Keratinocyte (primary cell): Measurements from ENCODE around the gene UMODL1. TPM values are rescaled to one million over a fixed set of nuclear protein-coding genes. Genes with fewer than 3 reads are reported as not detected.

ENCODE experiments used
- DNase-seq: peaks from one replicate; pipeline ENCODE4 v3.0.0-alpha.2; 2011; ENCODE audit warnings: low read depth, missing footprints, low spot score
- FAIRE-seq: peaks from 2 replicates; lab custom pipeline; 2011; peaks lifted over from hg19 to GRCh38; lab: Jason Lieb, UNC
- H2AFZ ChIP-seq: 2 replicates; pipeline ENCODE4 v1.6.0; 2012; ENCODE audit warnings: low read length, control low read depth, inconsistent platforms; ENCODE audit not compliant: control insufficient read depth
- H3K27ac ChIP-seq: 2 replicates; pipeline ENCODE4 v1.5.1; 2011; ENCODE audit warnings: low read length; ENCODE audit not compliant: control insufficient read depth, insufficient read depth
- H3K27me3 ChIP-seq: 3 replicates; pipeline ENCODE4 v1.6.0; 2011; ENCODE audit warnings: low read length; ENCODE audit not compliant: control insufficient read depth, insufficient read depth; ENCODE audit errors: extremely low read depth
- H3K36me3 ChIP-seq, 2 experiments: 2 replicates in 1 of 2; 3 replicates in 1 of 2; pipeline ENCODE4 v1.5.1; 2011; ENCODE audit warnings: low read length in 2 of 2, mild to moderate bottlenecking in 1 of 2; ENCODE audit not compliant: control insufficient read depth in 2 of 2, insufficient read depth in 2 of 2; ENCODE audit errors: extremely low read depth in 1 of 2
- H3K4me1 ChIP-seq: 3 replicates; pipeline ENCODE4 v1.5.1; 2011; ENCODE audit warnings: low read length; ENCODE audit not compliant: control insufficient read depth, insufficient read depth; ENCODE audit errors: extremely low read depth
- H3K4me2 ChIP-seq: 3 replicates; pipeline ENCODE4 v1.6.0; 2011; ENCODE audit warnings: low read depth, low read length; ENCODE audit not compliant: control insufficient read depth, insufficient read depth; ENCODE audit errors: extremely low read depth
- H3K4me3 ChIP-seq, 3 experiments: fragments of 200-600 bp in 1 of 3; sonication (generic) in 1 of 3; 2 replicates in 2 of 3; 3 replicates in 1 of 3; pipeline ENCODE4 v1.5.1; 2011 to 2016; ENCODE audit warnings: low read length in 3 of 3, mild to moderate bottlenecking in 3 of 3, control low read depth in 2 of 3, inconsistent platforms in 1 of 3, low read depth in 1 of 3, mixed read lengths in 1 of 3, mixed run types in 1 of 3, moderate library complexity in 1 of 3; ENCODE audit not compliant: control insufficient read depth in 2 of 3, insufficient read depth in 2 of 3; ENCODE audit errors: extremely low read depth in 1 of 3
- H3K79me2 ChIP-seq: 2 replicates; pipeline ENCODE4 v1.6.0; 2012; ENCODE audit warnings: low read length; ENCODE audit not compliant: control insufficient read depth, insufficient read depth
- H3K9ac ChIP-seq: 3 replicates; pipeline ENCODE4 v1.6.0; 2011; ENCODE audit warnings: low read length; ENCODE audit not compliant: control insufficient read depth, insufficient read depth; ENCODE audit errors: extremely low read depth
- H3K9me1 ChIP-seq: 3 replicates; pipeline ENCODE4 v1.6.0; 2011; ENCODE audit warnings: low read length; ENCODE audit not compliant: control insufficient read depth, insufficient read depth; ENCODE audit errors: extremely low read depth
- H3K9me3 ChIP-seq: 2 replicates; pipeline ENCODE4 v1.5.1; 2012; ENCODE audit warnings: low read depth, low read length; ENCODE audit not compliant: control insufficient read depth
- H4K20me1 ChIP-seq: 3 replicates; pipeline ENCODE4 v1.6.0; 2011; ENCODE audit warnings: low read length; ENCODE audit not compliant: control insufficient read depth, insufficient read depth; ENCODE audit errors: extremely low read depth
- EZH2 ChIP-seq: IDR thresholded peaks from one replicate; pipeline ENCODE4 v1.6.1; 2012; ENCODE audit warnings: inconsistent platforms, mild to moderate bottlenecking, low read length, moderate library complexity
- dilution Hi-C: fragments of 300-500 bp; cut with MboI; formaldehyde crosslinking; loops from one replicate; pipeline ENCODE4 v1.7.0; 2020; ENCODE audit warnings: low sequenced_read_pairs; ENCODE audit not compliant: extremely low pct_ligation_motif_present
- polyA plus RNA-seq, 5 experiments: library from polyadenylated mRNA; depleted of rRNA in 3 of 5; stranded (reverse) in 3 of 5; stranded (forward) in 1 of 5; unstranded in 1 of 5; fragments of >200 nt; gene quantifications; 1 replicate in 1 of 5; 2 replicates in 3 of 5; 3 replicates in 1 of 5; pipeline versions ENCODE4 v1.2.1 to v1.2.3, GENCODE V29; 2011 to 2012; ENCODE audit warnings: missing spikeins in 2 of 5, low read depth in 1 of 5, low replicate concordance in 1 of 5
- TF ChIP-seq, protein P1 (sequence below), 3 experiments: IDR thresholded peaks in 1 of 3; conservative IDR thresholded peaks in 1 of 3; optimal IDR thresholded peaks in 1 of 3; 2 replicates in 2 of 3; 3 replicates in 1 of 3; pipeline versions ENCODE3 to v1.5.1; 2011; ENCODE audit warnings: low read length in 3 of 3, mild to moderate bottlenecking in 3 of 3, moderate library complexity in 2 of 3, control low read depth in 1 of 3, inconsistent platforms in 1 of 3; ENCODE audit not compliant: insufficient read depth in 2 of 3; ENCODE audit errors: extremely low read depth in 1 of 3

UMODL1 gene
- polyA plus RNA-seq, 1 donor (not counting 4 experiments of a cell fraction or from before 2014, with no cell fraction given): 0.03 TPM

DNA sequence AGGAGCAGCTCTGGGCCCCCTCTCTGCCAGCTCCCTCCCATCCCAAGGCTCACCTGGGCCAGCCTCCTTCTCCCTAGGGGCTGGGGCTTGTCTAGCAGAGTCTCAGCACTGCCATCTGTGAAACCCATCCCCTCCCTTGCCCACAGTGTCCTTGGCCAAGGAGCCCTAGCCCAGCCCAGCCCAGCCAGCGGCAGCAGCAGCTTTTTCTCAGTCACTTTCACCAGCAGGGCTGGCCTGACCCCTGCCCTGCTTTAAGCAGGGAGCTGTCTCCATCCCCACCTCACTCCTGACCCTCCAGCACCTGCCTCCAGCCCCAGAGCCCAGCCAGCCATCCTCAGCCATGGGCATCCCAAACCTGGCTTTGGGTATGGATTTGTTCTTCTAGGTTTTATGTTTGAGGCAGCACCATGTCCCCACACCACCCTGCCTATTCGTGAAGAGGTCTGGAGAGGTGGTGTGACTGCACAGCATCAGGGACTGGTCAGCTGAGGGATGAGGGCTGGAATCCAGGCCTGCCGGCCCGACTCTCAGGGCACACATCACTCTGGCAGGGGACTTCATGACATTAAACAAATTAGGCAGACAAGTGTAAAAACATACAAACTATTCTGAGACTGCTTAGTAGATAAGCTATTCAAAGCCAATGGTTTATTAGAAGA, 111.7 kb downstream of the UMODL1 start:
- no peak for DNase-seq
- no peaks in the 10 kb centered on the region for H3K9me1 ChIP-seq
- no peaks in the 10 kb centered on the region for H3K9me3 ChIP-seq
- no peaks in the 10 kb centered on the region for H4K20me1 ChIP-seq
- no peak overlapping the region for H3K4me2 ChIP-seq
- H2AFZ ChIP-seq: no peak overlapping the region
- no peak overlapping the region for H3K4me3 ChIP-seq
- no peak for FAIRE-seq
- no peaks in the 10 kb centered on the region for H3K36me3 ChIP-seq
- H3K27ac ChIP-seq: no peak overlapping the region
- no peaks in the 10 kb centered on the region for H3K27me3 ChIP-seq
- dilution Hi-C loops: no loop called here
- H3K79me2 ChIP-seq: no peaks in the 10 kb centered on the region
- no peak overlapping the region for H3K9ac ChIP-seq
- no peaks in the 10 kb centered on the region for H3K4me1 ChIP-seq
- no peak for TF ChIP-seq EZH2
- TF ChIP-seq, protein P1, sequence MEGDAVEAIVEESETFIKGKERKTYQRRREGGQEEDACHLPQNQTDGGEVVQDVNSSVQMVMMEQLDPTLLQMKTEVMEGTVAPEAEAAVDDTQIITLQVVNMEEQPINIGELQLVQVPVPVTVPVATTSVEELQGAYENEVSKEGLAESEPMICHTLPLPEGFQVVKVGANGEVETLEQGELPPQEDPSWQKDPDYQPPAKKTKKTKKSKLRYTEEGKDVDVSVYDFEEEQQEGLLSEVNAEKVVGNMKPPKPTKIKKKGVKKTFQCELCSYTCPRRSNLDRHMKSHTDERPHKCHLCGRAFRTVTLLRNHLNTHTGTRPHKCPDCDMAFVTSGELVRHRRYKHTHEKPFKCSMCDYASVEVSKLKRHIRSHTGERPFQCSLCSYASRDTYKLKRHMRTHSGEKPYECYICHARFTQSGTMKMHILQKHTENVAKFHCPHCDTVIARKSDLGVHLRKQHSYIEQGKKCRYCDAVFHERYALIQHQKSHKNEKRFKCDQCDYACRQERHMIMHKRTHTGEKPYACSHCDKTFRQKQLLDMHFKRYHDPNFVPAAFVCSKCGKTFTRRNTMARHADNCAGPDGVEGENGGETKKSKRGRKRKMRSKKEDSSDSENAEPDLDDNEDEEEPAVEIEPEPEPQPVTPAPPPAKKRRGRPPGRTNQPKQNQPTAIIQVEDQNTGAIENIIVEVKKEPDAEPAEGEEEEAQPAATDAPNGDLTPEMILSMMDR (optimal IDR thresholded peaks at IDR 0.05 in 1 of 3, IDR thresholded peaks at IDR 0.05 in 1 of 3, conservative IDR thresholded peaks at IDR 0.05 in 1 of 3; ENCODE audit: extremely low read depth in 1 of 3, insufficient read depth in 2 of 3, low read length in 3 of 3): no peak

DNA sequence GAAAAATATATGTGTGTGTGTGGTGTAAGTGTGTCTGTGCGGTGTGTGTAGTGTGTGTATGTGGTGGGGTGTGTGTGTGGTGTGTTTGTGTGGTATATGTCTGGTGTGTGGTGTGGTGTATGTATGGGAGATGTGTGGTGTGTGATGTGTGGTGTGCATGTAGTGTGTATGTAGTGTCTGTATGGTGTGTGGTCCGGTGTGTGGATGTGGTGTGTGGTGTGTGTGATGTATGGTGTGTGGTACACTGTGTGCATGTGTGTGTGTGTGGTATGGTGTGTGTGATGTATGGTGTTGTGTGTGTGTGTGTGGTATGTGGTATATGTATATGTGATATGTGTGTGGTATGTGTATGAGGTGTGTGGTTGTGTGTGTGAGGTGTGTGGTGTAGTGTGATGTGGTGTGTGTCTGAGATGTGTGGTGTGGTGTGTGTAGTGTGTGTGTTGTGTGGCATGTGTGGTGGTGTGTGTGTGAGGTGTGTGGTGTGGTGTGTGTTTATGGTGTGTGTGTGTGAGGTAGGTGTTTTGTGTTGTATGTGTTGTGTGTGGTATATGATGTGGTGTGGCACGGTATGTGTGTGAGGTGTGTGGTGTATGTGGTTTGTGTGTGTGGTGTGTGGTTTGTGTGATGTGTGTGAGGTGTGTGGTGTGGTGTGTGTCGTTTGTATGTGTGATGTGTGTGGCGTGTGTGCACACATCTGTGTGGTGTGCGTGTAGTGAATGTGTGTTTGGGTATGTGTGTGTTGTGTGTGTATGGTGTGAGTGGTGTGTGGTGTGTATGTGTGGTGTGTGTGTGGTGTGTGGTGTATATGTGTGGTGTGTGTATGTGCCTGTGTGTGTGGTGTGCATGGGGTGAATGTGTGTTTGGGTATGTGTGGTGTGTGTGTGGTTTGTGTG, 112.5 kb downstream of the UMODL1 start:
- H3K79me2 ChIP-seq: no peaks in the 10 kb centered on the region
- no peak for DNase-seq

More for the DNA sequence above, 112.5 kb downstream of the UMODL1 start:
- H3K4me3 ChIP-seq: no peak overlapping the region
- peaks cover 4% of the 10 kb centered on the region for H3K4me1 ChIP-seq
- H2AFZ ChIP-seq: no peak overlapping the region
- no peaks in the 10 kb centered on the region for H3K27me3 ChIP-seq
- no peak overlapping the region for H3K4me2 ChIP-seq
- no peak overlapping the region for H3K9ac ChIP-seq
- dilution Hi-C loops: no loop called here
- H3K36me3 ChIP-seq: no peaks in the 10 kb centered on the region
- TF ChIP-seq, protein P1 (optimal IDR thresholded peaks at IDR 0.05 in 1 of 3, IDR thresholded peaks at IDR 0.05 in 1 of 3, conservative IDR thresholded peaks at IDR 0.05 in 1 of 3; ENCODE audit: extremely low read depth in 1 of 3, insufficient read depth in 2 of 3, low read length in 3 of 3): no peak
- no peak for TF ChIP-seq EZH2
- no peaks in the 10 kb centered on the region for H3K9me1 ChIP-seq
- H4K20me1 ChIP-seq: no peaks in the 10 kb centered on the region
- FAIRE-seq: no peak
- no peak overlapping the region for H3K27ac ChIP-seq
- H3K9me3 ChIP-seq: no peaks in the 10 kb centered on the region
